HCT116 (cell line): Measurements from ENCODE around the gene RNF145. TPM values are rescaled to one million over a fixed set of nuclear protein-coding genes. Genes with fewer than 3 reads are reported as not detected.

ENCODE experiments used
- ATAC-seq: fragments of 200-7000 bp; cut with Tn5 transposase; 2 replicates; pipeline ENCODE4 v1.9.1; 2020; ENCODE audit warnings: mild to moderate bottlenecking, moderate library complexity
- BruUV-seq: library from RNA; stranded (reverse); fragments of 400-500 nt; replicated peaks from 2 replicates; lab custom pipeline; 2021; lab: Mats Ljungman, UMichigan
- CTCF ChIA-PET: fragments of 300-600 bp; sonication (Branson Sonifier 250); formaldehyde crosslinking; loops from one replicate; lab custom pipeline; 2021; ENCODE audit warnings: antibody characterized with exemption; lab: Charles Lee
- POLR2A ChIA-PET: fragments of 300-600, 350-600 bp; sonication (Branson Sonifier 250); formaldehyde crosslinking; loops from one replicate; lab custom pipeline; 2021; ENCODE audit warnings: antibody characterized with exemption; lab: Charles Lee
- RAD21 ChIA-PET, 2 experiments: fragments of 300-600 bp; sonication (Branson Sonifier 250); formaldehyde crosslinking; loops; one replicate each; lab custom pipeline; 2023; ENCODE audit warnings: low total read pairs in 2 of 2; ENCODE audit not compliant: uncharacterized antibody in 2 of 2, unreplicated experiment in 2 of 2, low non-redundant PET in 1 of 2; lab: Charles Lee
- DNase-seq: peaks from one replicate; pipeline ENCODE4 v3.0.0-alpha.2; 2010; ENCODE audit warnings: low read depth, low spot score
- H2AFZ ChIP-seq: fragments of 200-600 bp; shearing (Covaris generic), sonication (generic); 2 replicates; pipeline ENCODE4 v1.6.1; 2017; ENCODE audit warnings: low read depth, mixed run types, mixed read lengths, antibody characterized with exemption, low read length; ENCODE audit not compliant: poor library complexity, severe bottlenecking
- H3K27ac ChIP-seq: 2 replicates; pipeline ENCODE4 v1.5.1; 2012; ENCODE audit warnings: low read depth, low read length
- H3K27me3 ChIP-seq: fragments of 200-600 bp; sonication (generic); 2 replicates; pipeline ENCODE4 v1.6.1; 2016; ENCODE audit warnings: mixed run types, low read length, mixed read lengths; ENCODE audit not compliant: insufficient read depth
- H3K36me3 ChIP-seq, 2 experiments: fragments of 200-500 bp in 1 of 2; fragments of 200-600 bp in 1 of 2; sonication (Bioruptor generic) in 1 of 2; sonication (generic) in 1 of 2; 2 replicates each; pipeline versions ENCODE4 v1.5.1 to v1.6.1; 2014 to 2016; ENCODE audit warnings: low read length in 2 of 2, inconsistent platforms in 1 of 2, mixed read lengths in 1 of 2, mixed run types in 1 of 2; ENCODE audit not compliant: insufficient read depth in 2 of 2, control insufficient read depth in 1 of 2
- H3K4me1 ChIP-seq, 2 experiments: fragments of 200-600 bp in 1 of 2; sonication (generic) in 1 of 2; 2 replicates each; pipeline versions ENCODE4 v1.5.1 to v1.6.1; 2012 to 2017; ENCODE audit warnings: low read length in 2 of 2, inconsistent platforms in 1 of 2, mild to moderate bottlenecking in 1 of 2, mixed read lengths in 1 of 2, mixed run types in 1 of 2, moderate library complexity in 1 of 2; ENCODE audit not compliant: insufficient read depth in 2 of 2, control insufficient read depth in 1 of 2
- H3K4me2 ChIP-seq: fragments of 200-600 bp; sonication (generic); 2 replicates; pipeline ENCODE4 v1.6.1; 2017; ENCODE audit warnings: mixed run types, low read length, mixed read lengths
- H3K4me3 ChIP-seq, 2 experiments: fragments of 200-600 bp in 1 of 2; sonication (generic) in 1 of 2; replicated peaks in 1 of 2; 2 replicates each; pipeline ENCODE4 v1.5.1; 2011 to 2016; ENCODE audit warnings: low read length in 2 of 2, control low read depth in 1 of 2, low read depth in 1 of 2, mild to moderate bottlenecking in 1 of 2, mixed read lengths in 1 of 2, mixed run types in 1 of 2
- H3K79me2 ChIP-seq: fragments of 200-600 bp; sonication (generic); 2 replicates; pipeline ENCODE4 v1.6.1; 2017; ENCODE audit warnings: mild to moderate bottlenecking, mixed run types, low read length, moderate library complexity, mixed read lengths; ENCODE audit not compliant: insufficient read depth
- H3K9ac ChIP-seq: fragments of 200-600 bp; sonication (generic); 2 replicates; pipeline ENCODE4 v1.6.1; 2016; ENCODE audit warnings: low read length, mixed read lengths
- H3K9me2 ChIP-seq: fragments of 200-600 bp; sonication (generic), shearing (Covaris generic); 2 replicates; pipeline ENCODE4 v1.6.1; 2017; ENCODE audit warnings: mixed run types, mild to moderate bottlenecking, moderate library complexity; ENCODE audit not compliant: insufficient read depth
- H3K9me3 ChIP-seq, 2 experiments: fragments of 200-500 bp in 1 of 2; fragments of 200-600 bp in 1 of 2; sonication (Bioruptor generic) in 1 of 2; sonication (generic) in 1 of 2; 2 replicates each; pipeline ENCODE4 v1.6.1; 2014 to 2017; ENCODE audit warnings: low read length in 2 of 2, mixed read lengths in 2 of 2, inconsistent platforms in 1 of 2, low read depth in 1 of 2, mild to moderate bottlenecking in 1 of 2, mixed run types in 1 of 2, moderate library complexity in 1 of 2; ENCODE audit not compliant: control insufficient read depth in 1 of 2, insufficient read depth in 1 of 2
- H4K20me1 ChIP-seq: fragments of 200-600 bp; sonication (generic), shearing (Covaris generic); 2 replicates; pipeline ENCODE4 v1.6.1; 2017; ENCODE audit warnings: mixed run types, mild to moderate bottlenecking, moderate library complexity; ENCODE audit not compliant: insufficient read depth
- CBX3 ChIP-seq: IDR thresholded peaks from 2 replicates; pipeline ENCODE4 v1.6.1; 2012; ENCODE audit warnings: low read depth
- CEBPB ChIP-seq: IDR thresholded peaks from 2 replicates; pipeline ENCODE4 v1.6.1; 2012; ENCODE audit warnings: low read depth
- CTCF ChIP-seq, 3 experiments: fragments of 200-600 bp in 1 of 3; sonication (generic) in 1 of 3; IDR thresholded peaks in 2 of 3; conservative IDR thresholded peaks in 1 of 3; 2 replicates each; pipeline ENCODE4 v1.5.1; 2012 to 2017; ENCODE audit warnings: low read depth in 2 of 3, low read length in 2 of 3, antibody characterized with exemption in 1 of 3, borderline replicate concordance in 1 of 3, control low read depth in 1 of 3, mild to moderate bottlenecking in 1 of 3, mixed read lengths in 1 of 3, mixed run types in 1 of 3, moderate library complexity in 1 of 3; ENCODE audit not compliant: insufficient read depth in 1 of 3
- EGR1 ChIP-seq: IDR thresholded peaks from 2 replicates; pipeline ENCODE4 v1.6.1; 2012; ENCODE audit warnings: low read depth
- ELF1 ChIP-seq: IDR thresholded peaks from 2 replicates; pipeline ENCODE4 v1.6.1; 2012; ENCODE audit warnings: low read depth, borderline replicate concordance
- FOSL1 ChIP-seq: IDR thresholded peaks from 2 replicates; pipeline ENCODE4 v1.6.1; 2012; ENCODE audit warnings: low read depth
- JUND ChIP-seq: IDR thresholded peaks from 2 replicates; pipeline ENCODE4 v1.6.1; 2012
- MAX ChIP-seq: IDR thresholded peaks from 2 replicates; pipeline ENCODE4 v1.6.1; 2012
- POLR2AphosphoS5 ChIP-seq: IDR thresholded peaks from 2 replicates; pipeline ENCODE4 v1.6.1; 2011; ENCODE audit warnings: mild to moderate bottlenecking, low read depth, low read length, moderate library complexity
- SRF ChIP-seq: IDR thresholded peaks from 2 replicates; pipeline ENCODE4 v1.6.1; 2012; ENCODE audit warnings: low read depth
- TCF7L2 ChIP-seq: IDR thresholded peaks from 2 replicates; pipeline ENCODE4 v1.7.0; 2011; ENCODE audit warnings: borderline replicate concordance, inconsistent platforms; ENCODE audit not compliant: insufficient read depth, insufficient read length; ENCODE audit errors: extremely low read depth
- ZFX ChIP-seq: fragments of 450-650 bp; IDR thresholded peaks from 2 replicates; pipeline ENCODE4 v1.6.1; 2017
- ZNF274 ChIP-seq: fragments of 200-500 bp; sonication (Bioruptor generic); IDR thresholded peaks from 2 replicates; pipeline ENCODE4 v1.6.1; 2014; ENCODE audit warnings: mild to moderate bottlenecking, low read depth, low read length, inconsistent platforms
- intact Hi-C: fragments of 100-400 bp; cut with micrococcal nuclease; formaldehyde crosslinking; loops from 2 replicates; pipeline ENCODE4 v1.10.0; 2022
- total RNA-seq: library from RNA; stranded (reverse); gene quantifications from one replicate; pipeline ENCODE4 v1.2.1, GENCODE V29; 2021; ENCODE audit not compliant: unreplicated experiment
- TF ChIP-seq, protein P1 (sequence below): IDR thresholded peaks from 2 replicates; pipeline ENCODE4 v1.6.1; 2012

The RNF145 gene
- total RNA-seq, 1 experiment from 2014 or later: 60.6 TPM

GRCh38 chr5:159216454-159216853 is 7.1 kb upstream of the RNF145 start:
- BruUV-seq: no TSS peak
- ATAC-seq (no peak), DNase-seq (no peak)
- no peaks in the 10 kb centered on the region for H4K20me1 ChIP-seq
- RAD21 ChIA-PET: no interaction called here
- H3K9ac ChIP-seq: no peak overlapping the region
- POLR2A ChIA-PET: interaction anchor here (0.7 kb wide), 1 partner anchor 110 kb away, joined by 3 read pairs; no protein-coding TSS in a partner anchor
- H2AFZ ChIP-seq: no peak overlapping the region
- H3K9me3 ChIP-seq: no peaks in the 10 kb centered on the region
- CTCF ChIA-PET: interaction anchor here (1.3 kb wide), 1 partner anchor 9 kb away, joined by 3 read pairs; no protein-coding TSS in a partner anchor
- H3K4me2 ChIP-seq: no peak overlapping the region
- H3K36me3 ChIP-seq: no peaks in the 10 kb centered on the region
- H3K27me3 ChIP-seq: no peaks in the 10 kb centered on the region
- H3K4me3 ChIP-seq: no peak overlapping the region
- TF ChIP-seq FOSL1: no peak
- TF ChIP-seq ZFX: no peak
- TF ChIP-seq SRF: no peak
- TF ChIP-seq EGR1: no peak
- no peak for TF ChIP-seq POLR2AphosphoS5
- TF ChIP-seq CBX3: no peak
- TF ChIP-seq, protein P1, sequence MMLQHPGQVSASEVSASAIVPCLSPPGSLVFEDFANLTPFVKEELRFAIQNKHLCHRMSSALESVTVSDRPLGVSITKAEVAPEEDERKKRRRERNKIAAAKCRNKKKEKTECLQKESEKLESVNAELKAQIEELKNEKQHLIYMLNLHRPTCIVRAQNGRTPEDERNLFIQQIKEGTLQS: no peak
- no peak for TF ChIP-seq MAX
- TF ChIP-seq TCF7L2: no peak
- no peak for TF ChIP-seq CTCF (IDR thresholded peaks at IDR 0.05 in 2 of 3, conservative IDR thresholded peaks at IDR 0.05 in 1 of 3; ENCODE audit: borderline replicate concordance in 1 of 3, insufficient read depth in 1 of 3, low read depth in 2 of 3, low read length in 2 of 3)
- no peak for TF ChIP-seq ELF1
- TF ChIP-seq ZNF274: no peak
- no peak for TF ChIP-seq JUND
- TF ChIP-seq CEBPB: no peak
- intact Hi-C loops: no loop called here
- peaks cover 3 to 14% of the 10 kb centered on the region in 2 experiments; a peak in 3 of 4 replicates for H3K4me1 ChIP-seq
- no peaks in the 10 kb centered on the region for H3K9me2 ChIP-seq
- no peak overlapping the region for H3K27ac ChIP-seq
- H3K79me2 ChIP-seq: no peaks in the 10 kb centered on the region
